ENCODE data around the gene FAF1. TPM values are rescaled to one million over a fixed set of nuclear protein-coding genes. Genes with fewer than 3 reads are reported as not detected.

FAF1 gene
- total RNA-seq, 4 donors from 2014 or later = 25.1 to 55.7 (median 38.8) TPM

DNA sequence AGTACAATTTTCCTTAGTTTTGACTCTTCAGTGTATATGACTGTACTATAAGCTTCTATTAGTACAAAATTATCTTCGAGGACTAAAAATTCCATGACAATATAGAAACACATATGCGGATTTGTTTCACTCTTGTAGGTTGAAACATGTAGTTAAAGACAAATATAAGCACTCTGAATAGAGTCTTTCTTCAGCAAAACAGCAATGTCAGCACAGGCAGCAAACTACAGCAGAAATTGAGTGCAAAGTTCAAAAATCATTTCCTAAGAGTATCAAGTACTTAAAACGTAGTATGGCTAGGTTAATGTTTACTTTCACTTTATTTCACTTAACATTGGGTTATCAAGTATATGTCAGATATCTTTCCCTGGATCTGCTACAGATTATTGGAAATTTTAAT, 106.7 kb downstream of the FAF1 start:
- H3K4me1 ChIP-seq = peaks cover 0 to 10% (median 0%) of the 10 kb centered on the region in 4 donors
- DNase-seq (ENCODE audit: low spot score in 2 of 2) = no peak
- H3K4me3 ChIP-seq = no peak overlapping the region
- WGBS, 2 donors = 37 to 38% methylated on average over 3 of the region's 3 CpGs
- H3K27ac ChIP-seq = no peak overlapping the region
- H3K27me3 ChIP-seq = no peaks in the 10 kb centered on the region
- no peak for TF ChIP-seq POLR2A (IDR thresholded peaks at IDR 0.05)
- no peak for TF ChIP-seq CTCF (IDR thresholded peaks at IDR 0.05)
- TF ChIP-seq EP300 (IDR thresholded peaks at IDR 0.05) = no peak
- no peaks in the 10 kb centered on the region for H3K36me3 ChIP-seq
- H3K9me3 ChIP-seq = no peaks in the 10 kb centered on the region

GRCh38 chr1:50852889-50853288, 107.2 kb downstream of the FAF1 start:
- H3K27me3 ChIP-seq = no peaks in the 10 kb centered on the region
- H3K4me1 ChIP-seq = peaks cover 0 to 10% (median 0%) of the 10 kb centered on the region in 4 donors
- peaks cover 0 to 2% (median 0%) of the 10 kb centered on the region in 4 donors for H3K9me3 ChIP-seq
- TF ChIP-seq EP300 (IDR thresholded peaks at IDR 0.05) = no peak
- TF ChIP-seq POLR2A (IDR thresholded peaks at IDR 0.05) = no peak
- no peak for TF ChIP-seq CTCF (IDR thresholded peaks at IDR 0.05)
- H3K27ac ChIP-seq = no peak overlapping the region
- no peak overlapping the region for H3K4me3 ChIP-seq
- no peaks in the 10 kb centered on the region for H3K36me3 ChIP-seq
- 49 to 50% methylated on average over 1 of the region's 1 CpG for WGBS, 2 donors
- DNase-seq (ENCODE audit: low spot score in 2 of 2) = no peak

GRCh38 chr1:50851466-50851865, 108.6 kb downstream of the FAF1 start:
- H3K4me3 ChIP-seq = no peak overlapping the region
- no peak overlapping the region for H3K27ac ChIP-seq
- H3K36me3 ChIP-seq = no peaks in the 10 kb centered on the region
- peaks cover 0 to 10% (median 0%) of the 10 kb centered on the region in 4 donors for H3K4me1 ChIP-seq
- no peak for DNase-seq (ENCODE audit: low spot score in 2 of 2)
- peaks cover 0 to 8% (median 2%) of the 10 kb centered on the region in 4 donors for H3K9me3 ChIP-seq
- WGBS, 2 donors = 91 to 95% methylated on average over 1 of the region's 1 CpG
- no peaks in the 10 kb centered on the region for H3K27me3 ChIP-seq
- TF ChIP-seq CTCF (IDR thresholded peaks at IDR 0.05) = no peak
- no peak for TF ChIP-seq EP300 (IDR thresholded peaks at IDR 0.05)
- TF ChIP-seq POLR2A (IDR thresholded peaks at IDR 0.05) = no peak

DNA sequence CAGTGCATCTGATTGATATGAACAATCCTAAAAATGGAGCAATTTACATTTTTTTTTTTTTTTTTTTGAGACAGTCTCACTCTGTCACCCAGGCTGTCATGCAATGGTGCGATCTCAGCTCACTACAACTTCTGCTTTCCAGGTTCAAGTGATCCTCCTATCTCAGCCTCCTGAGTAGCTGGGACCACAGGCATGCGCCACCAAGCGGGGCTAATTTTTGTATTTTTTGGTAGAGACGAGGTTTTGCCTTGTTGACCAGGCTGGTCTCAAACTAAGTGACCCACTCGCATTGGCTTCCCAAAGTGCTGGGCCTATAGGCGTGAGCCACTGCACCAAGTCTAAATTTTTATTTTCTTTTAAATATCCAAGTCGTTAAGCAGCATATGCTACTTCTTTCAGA, 109.0 kb downstream of the FAF1 start:
- Histone ChIP-seq H3K27me3 (no peaks in the 10 kb centered on the region), H3K9me3 (peaks cover 0 to 8% (median 2%) of the 10 kb centered on the region in 4 donors), H3K4me1 (peaks cover 0 to 10% (median 0%) of the 10 kb centered on the region in 4 donors), H3K27ac (no peak overlapping the region), H3K36me3 (no peaks in the 10 kb centered on the region), H3K4me3 (no peak overlapping the region)
- no peak for TF ChIP-seq EP300 (IDR thresholded peaks at IDR 0.05)
- TF ChIP-seq POLR2A (IDR thresholded peaks at IDR 0.05) = no peak
- TF ChIP-seq CTCF (IDR thresholded peaks at IDR 0.05) = no peak
- no peak for DNase-seq (ENCODE audit: low spot score in 2 of 2)
- WGBS, 2 donors = 95% methylated on average over 7 of the region's 7 CpGs

GRCh38 chr1:50847303-50847702, 112.8 kb downstream of the FAF1 start:
- Histone ChIP-seq H3K4me1 (no peaks in the 10 kb centered on the region), H3K27me3 (no peaks in the 10 kb centered on the region), H3K27ac (no peak overlapping the region), H3K9me3 (peaks cover 0 to 8% (median 2%) of the 10 kb centered on the region in 4 donors), H3K36me3 (no peaks in the 10 kb centered on the region), H3K4me3 (no peak overlapping the region)
- no peak for DNase-seq (ENCODE audit: low spot score in 2 of 2)
- no peak for TF ChIP-seq CTCF (IDR thresholded peaks at IDR 0.05)
- TF ChIP-seq EP300 (IDR thresholded peaks at IDR 0.05) = no peak
- TF ChIP-seq POLR2A (IDR thresholded peaks at IDR 0.05) = no peak

Data from tibial nerve (tissue), 4 donors.